ENCODE measurements around the gene BCL2L1.
A peak's percentile ranks its signal among the peaks of the same experiment; 100 is the strongest.
"Not testable (repeated sequence)": the region's sequence is repeated elsewhere in the genome, so short reads cannot be mapped to it uniquely, and the experiment has no call there.

BCL2L1 gene

DNA sequence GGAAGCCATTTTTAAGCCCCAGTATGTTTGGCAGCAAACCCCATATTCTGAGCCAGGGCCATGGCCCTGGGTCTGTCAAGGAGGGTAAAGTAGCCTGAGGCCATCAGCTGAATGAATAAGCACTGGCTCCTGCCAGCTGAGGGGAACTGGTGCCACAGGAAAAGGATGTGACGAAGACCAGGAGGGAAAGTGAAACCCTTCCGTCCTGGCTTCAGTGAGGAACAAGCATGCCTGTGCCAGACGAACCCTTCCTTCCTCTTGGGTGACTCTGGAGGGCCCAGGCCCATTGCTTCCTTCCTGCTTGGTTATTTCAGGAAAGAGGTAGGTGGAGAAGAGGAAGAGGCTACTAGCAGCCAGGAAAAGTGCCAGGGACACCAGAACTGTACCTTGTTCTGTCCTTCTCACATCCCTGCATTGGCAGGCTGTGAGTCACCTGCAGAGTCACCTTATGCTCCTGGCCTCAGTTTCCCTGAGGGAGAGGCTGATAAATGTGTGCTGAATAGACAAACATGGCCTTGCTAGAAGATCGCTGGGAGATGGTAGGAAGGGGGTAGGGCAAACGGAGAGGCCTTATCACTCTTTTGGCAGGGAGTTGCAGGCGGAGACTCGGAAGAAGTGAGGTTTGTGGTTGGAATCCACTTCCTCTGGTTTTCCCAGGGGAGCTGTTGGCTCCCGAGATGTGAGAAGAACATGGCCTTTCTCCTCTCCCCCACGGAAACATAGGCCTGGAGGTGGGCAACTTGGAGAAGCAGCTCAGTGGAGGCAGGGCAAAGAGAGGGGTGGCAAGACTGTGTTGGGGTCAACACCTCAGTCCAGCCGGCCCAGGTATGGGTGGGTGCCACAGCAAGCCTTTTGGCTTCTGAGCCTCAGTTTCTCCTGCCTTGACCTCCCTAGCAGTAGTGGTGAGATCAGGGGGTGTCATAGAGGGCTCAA is 47.5 kb downstream of the BCL2L1 start:
- DNase-seq (ENCODE audit: low read depth in 3 of 3): peak in 2 of 3 donors; percentile 46 to 55

DNA sequence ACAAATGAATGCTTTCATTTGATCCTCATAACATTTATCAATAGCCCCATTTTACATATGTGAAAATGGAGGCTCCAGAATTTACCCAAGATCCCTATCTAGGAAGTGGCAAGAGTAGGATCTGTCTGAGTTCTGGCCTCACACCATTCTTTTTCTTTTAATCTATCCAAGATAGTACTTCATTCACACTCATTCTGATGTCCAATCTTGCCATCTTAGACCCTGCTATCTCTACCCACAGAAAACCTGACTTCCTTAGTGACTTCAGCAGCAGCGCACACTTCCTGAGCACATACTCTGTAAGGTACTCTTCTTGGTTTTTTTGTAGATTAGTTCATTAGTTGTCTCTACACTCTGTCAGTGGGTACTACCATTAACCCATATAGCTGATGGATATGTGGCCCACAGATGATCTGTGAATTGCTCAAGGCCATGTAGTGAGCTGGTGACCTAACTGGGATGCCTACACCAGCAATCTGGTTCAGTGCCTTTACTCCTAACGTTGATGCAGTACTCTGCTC is 48.7 kb downstream of the BCL2L1 start:
- no peak for DNase-seq (ENCODE audit: low read depth in 3 of 3)

DNA sequence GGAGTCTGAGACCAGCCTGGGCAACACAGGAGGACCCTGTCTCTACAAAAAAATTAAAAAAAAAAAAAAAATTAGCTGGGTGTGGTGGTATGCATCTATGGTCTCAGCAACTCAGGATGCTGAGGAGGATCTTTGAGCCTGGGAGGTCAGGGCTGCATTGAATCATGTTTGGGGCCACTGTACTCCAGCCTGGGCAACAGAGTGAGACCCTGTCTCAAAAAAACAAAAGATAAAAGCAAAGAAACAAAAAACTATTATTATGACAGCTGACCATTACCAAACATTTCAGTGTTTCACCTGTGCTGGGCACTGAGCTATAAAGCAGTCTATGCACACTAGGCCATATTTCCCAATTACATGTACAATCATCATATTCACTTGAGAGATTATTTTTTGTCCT is 49.2 kb downstream of the BCL2L1 start:
- DNase-seq (ENCODE audit: low read depth in 3 of 3): no peak

DNA sequence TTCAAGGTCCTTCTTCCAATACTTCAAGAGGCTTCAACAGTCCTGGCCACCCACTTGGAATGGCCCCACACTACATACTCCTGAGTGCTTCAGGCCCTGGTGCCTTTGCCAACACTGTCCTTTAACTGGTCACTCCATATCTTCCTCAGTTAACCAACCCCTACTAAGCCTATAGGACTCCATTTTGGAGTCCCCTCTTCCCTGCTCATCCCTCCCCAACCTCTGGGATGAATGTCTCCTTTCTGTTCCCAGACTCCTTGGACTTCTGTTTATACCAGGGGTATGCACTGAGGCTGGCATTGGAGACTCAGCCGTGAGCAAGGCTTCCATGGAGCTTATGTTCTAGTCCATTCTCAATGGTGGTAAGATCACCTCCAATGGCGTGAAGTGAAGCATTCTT is 51.3 kb downstream of the BCL2L1 start:
- DNase-seq (ENCODE audit: low read depth in 3 of 3): no peak

DNA sequence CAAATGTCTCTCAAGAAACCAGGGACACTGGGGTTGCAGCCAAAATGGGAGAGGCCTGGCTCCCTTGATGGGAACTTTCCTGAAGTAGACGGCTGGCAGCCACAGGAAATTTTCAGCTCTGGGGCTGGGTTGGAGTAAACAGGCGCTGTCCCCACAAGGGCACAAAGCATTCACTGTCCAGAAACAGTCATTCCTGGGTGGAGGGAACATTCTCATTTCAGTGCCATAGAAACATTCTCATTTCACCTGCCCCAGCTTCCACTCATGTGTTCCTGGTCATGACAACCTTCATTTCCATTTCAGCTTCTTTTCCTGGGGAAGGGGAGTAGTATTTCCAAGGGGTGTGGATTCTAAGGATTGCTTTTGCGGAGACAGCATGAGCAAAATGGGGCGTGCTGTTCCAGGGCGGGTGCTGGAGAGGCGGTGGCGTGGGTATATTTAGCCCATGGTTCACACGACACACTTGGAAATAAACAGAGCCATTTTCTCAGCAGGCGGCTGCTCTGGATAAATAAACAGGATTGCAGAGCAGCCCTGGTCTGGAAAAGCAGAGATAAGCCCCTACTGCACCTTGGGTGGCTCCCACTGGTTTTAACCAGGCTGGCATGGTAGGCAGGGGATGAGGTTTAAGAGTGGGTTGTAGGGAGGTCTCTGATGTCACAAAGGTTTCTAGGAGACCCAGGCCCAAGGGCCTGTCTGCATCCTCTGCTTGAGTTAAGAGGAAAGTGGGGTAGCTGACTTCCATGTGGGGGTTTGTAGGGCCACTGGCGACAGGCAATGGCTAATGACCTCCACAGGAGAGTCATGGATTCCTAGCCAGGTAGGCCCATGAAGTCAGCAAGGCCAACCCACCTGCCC is 52.1 kb downstream of the BCL2L1 start:
- no peak for DNase-seq (ENCODE audit: low read depth in 3 of 3)

DNA sequence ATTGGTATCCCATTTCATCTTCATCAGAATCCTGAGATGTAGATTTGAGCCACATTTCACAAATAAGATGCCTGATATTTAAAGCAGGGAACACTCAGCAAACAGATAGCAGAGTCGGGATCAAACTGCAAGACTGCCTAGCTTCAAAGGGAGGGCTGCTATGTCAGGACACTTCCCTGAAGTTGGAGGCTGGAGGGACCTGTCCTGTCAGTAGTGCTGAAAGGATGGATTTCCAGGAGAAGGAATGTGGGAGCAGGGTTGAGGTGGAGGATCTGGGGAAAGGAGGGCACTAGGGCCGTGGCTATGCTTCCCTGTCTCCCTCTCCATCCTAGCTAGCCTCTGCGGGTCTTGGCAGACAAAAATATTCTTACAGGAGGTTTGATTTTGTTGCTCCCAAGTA is 52.8 kb downstream of the BCL2L1 start:
- DNase-seq (ENCODE audit: low read depth in 3 of 3): no peak

DNA sequence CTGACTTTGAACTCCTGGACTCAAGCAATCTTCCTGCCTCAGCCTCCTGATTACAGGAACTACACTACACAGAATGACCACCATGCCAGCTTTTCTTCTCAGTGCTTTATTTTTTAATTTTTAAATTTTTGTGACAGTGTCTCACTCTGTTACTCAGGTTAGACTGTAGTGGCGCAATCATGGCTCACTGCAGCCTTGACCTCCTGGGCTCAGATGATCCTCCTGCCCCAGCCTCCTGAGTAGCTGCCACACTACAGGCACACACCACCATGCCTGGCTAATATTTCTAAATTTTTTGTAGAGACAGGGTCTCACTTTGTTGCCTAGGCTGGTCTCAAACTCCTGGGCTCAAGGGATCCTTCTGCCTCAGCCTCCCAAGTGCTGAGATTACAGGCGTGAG is 53.7 kb downstream of the BCL2L1 start:
- DNase-seq (ENCODE audit: low read depth in 3 of 3): not testable (repeated sequence)

DNA sequence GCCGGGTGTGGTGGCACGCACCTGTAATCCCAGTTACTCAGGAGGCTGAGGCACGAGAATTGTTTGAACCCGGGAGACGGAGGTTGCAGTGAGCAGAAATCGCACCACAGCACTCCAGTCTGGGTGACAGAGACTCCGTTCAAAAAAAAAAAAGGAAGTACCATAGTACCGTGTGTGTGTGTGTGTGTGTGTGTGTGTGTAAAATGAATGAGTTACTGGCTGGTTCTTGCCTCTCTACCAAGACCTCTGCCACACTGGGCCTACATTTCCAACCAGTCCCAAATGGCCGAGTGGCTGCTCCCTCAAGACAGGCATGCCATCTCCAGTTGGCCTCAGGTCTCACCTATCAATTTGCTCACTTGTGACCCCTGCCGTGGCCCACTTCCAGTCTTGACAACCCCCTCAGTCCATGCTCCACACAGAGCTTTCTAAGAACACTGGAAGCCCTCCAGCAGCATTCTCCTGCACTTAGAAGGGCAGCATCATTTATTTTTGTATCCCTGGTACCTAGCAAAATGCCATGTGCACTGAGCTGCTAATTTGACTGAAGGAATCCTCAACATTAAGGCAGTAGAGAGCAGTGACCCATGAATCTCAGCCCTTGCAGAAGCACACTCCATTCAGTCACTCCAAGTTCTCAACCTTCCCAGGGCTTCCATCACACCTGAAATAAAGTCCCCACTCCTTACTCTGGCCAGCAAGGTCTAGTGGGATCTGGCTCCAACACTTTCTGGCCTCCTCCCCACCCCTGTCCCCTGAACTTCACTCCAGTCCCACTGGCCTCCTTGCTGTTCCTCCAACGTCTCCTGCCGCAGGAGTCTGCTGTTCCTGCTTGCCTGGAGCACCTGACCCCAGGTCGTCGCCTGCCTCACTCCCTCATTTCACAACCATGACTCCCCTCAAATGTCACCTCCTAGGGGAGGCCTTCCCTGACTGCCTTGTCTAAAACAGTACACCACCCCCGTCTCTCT is 55.1 kb downstream of the BCL2L1 start:
- no peak for DNase-seq (ENCODE audit: low read depth in 3 of 3)

DNA sequence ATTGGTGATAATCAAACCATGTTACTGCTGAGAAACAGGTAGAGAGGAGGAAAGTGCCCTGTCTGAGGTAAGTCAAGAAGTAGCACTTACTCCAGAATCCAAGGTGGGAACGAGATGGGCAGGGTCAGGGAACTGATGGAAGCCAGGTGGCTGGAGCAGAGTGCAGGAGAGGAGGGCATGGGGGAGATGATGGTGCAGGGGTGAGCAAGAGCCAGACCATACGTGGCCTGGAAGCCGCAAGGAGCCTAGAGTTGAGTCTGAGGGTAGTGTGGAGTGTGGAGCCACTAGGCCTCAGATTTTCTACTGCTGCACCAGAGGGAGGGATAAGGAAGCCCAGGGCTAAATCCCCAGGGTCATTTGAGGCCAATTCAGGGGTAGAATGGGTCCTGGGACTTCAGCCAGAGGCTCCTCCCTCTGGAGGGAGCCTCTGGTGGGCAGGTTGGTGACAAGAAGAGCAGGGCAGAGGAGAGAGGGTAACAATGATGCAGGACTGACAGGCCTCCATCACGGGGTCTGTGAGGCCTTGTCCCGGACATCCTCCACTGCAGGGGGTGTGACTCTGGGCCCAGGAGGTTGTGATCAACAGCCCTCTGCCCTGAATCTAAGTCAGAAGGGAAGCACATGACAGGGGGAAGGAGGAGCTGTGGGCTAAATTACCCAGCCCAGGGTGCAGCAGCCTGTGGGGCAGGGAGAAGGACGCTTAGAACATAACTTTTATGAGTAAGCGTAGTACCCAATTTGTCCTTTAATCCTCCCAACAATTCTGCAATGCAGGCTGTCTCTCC is 56.2 kb downstream of the BCL2L1 start:
- DNase-seq (ENCODE audit: low read depth in 3 of 3): no peak

DNA sequence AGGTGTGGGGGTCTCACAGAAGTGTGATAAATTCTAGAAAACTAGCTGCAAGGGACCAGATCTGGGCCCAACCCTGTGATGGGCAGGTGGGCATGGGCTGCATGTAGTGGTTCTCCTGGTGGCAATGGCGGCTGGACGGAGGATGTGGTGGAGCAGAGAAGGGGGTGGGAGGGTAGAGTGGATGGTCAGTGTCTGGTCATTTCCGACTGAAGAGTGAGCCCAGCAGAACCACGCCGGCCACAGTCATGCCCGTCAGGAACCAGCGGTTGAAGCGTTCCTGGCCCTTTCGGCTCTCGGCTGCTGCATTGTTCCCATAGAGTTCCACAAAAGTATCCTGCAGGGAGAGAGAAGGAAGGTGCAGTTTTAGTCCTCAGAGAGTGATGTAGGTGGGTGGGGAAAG is 56.9 kb downstream of the BCL2L1 start:
- no peak for DNase-seq (ENCODE audit: low read depth in 3 of 3)

DNA sequence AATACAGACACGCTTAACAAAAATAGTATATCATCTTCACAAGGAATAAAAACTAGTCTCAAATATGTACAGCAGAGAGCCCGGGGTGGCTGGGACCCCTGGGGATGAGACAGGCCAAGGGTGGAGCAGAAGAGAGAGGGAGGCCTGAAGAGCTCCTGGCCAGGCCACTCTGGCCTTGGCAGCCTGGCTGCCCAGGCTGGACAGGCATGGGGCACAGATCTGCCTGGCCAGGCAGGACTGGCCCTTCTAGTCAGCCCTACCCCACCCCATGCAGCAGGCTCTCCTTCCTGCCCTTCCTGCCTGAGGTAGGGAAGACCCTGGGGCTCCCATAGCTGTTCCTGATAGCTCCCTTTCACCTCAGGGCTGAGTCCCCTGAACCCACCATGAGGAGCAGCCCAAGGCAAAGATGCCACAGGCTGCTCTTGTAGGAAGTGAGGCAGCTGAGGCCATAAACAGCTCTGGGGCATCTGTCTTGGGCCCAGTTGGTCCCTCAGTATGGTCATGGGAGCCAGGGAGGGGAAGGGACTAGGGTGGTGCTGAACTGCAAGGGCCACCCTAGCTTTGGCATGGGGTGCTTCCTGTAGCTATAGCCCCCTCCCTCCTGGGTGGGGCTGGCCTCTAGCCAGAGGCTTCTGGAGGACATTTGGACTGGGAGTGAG is 57.8 kb downstream of the BCL2L1 start:
- no peak for DNase-seq (ENCODE audit: low read depth in 3 of 3)

DNA sequence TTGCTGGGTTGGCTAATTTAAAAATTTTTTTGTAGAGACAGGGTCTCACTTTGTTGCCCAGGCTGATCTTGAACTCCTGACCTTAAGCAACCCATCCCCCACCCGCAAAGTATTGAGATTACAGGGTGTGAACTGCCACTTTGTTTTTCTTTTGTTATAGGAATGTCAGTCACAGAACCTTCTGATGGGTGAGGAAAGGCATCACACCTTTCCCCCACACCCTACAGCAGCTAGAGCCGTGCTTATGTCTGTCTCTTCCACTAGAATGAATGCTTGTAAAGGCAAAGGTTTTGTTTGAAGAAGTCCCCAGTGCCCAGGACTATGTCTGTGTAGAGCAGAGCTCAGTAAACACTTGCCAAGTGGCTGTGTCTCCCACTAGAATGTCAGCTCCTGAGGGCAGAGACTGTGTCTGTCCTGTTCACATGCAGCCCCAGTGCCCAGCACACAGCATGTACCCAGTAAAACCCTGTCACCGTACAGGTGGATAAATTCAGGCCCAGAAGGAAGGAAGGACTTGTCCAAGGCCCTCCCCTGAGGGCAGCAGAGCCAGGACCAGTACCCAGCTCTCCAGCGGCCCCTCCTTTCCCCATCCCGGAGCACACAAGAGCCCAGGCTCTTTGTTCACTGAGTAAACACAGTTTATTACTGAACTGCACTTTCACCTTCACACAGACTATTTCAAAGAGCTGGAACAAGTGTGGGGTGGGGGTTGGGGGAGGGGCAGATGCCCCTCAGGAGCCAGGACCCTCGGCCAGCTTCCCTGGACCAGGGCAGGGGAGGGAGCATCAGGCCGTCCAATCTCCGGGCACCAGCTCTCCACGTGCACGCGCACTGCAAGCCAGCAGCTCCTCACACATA is 58.6 kb downstream of the BCL2L1 start:
- no peak for DNase-seq (ENCODE audit: low read depth in 3 of 3)

DNA sequence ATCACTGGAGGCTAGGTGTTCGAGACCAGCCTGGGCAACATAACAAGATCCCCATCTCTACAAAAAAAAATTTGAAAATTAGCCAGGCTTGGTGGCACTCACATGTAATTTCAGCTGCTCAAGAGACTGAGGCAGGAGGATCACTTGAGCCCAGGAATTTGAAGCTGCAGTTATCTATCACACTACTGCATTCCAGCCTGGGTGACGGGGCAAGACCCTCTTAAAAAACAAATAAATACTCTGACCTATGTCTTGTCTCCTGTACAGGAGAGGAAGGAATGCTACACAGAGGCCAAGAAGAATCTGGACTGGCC is 59.2 kb downstream of the BCL2L1 start:
- no peak for DNase-seq (ENCODE audit: low read depth in 3 of 3)

DNA sequence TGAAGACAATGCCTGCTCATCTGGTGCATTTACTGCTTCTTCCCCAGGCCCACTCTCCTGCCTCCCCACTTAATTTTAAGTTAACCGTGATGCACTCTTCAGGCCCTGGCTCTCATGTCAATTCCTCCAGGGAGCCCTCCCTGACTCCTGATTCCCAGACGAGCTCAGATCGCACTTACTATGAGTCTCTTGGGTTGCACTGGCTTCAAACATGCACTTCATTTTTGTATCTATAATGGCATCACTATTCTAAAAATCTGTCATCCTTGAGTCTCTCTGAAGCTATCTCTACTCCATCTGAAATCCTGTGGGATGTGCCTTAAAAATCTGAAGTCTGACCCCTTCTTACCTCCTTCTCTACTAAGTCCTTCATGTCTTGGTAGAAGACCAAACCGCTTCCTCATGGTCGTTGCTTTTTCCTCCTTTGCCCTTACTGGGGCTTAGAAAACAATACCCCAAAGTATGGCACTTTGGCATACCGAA is 60.3 kb downstream of the BCL2L1 start:
- DNase-seq (ENCODE audit: low read depth in 3 of 3): no peak

DNA sequence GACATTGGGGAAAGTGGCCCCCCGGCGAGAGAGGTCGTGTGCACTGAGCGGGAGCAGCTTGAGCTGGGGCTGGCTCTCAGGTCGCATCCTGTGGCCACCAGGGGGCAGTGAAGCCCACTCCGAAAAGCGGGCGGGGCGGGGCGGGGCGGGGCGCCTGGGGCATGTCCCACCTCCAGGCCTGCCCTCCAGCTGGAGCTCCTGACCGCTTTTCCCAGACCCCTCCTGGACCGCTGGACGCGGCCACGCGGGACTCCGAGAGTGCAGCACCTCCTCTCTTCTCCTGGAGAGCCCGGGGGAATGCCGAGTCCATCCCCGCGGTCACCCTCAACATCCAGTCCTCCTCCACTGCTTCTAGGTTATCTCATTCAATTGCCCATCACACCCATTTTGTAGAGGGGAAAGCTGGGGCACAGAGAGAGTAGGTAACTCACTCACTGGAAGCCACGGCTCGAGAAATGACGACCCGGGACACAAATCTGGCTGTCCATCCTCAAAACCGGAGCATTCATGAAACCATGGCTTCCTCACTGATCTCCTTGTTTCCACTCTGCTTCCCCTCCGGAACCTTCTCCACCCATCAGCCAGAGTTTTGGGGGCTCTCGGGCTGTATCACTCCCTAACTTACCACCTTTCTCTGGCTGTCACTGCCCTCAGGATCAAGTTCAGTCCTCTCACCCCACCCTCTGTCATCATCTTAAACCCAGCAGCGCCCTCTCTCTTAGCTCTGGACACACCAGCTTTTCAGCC is 60.9 kb downstream of the BCL2L1 start:
- peak; percentile 52 to 72 (median 53) for DNase-seq (ENCODE audit: low read depth in 3 of 3)

DNA sequence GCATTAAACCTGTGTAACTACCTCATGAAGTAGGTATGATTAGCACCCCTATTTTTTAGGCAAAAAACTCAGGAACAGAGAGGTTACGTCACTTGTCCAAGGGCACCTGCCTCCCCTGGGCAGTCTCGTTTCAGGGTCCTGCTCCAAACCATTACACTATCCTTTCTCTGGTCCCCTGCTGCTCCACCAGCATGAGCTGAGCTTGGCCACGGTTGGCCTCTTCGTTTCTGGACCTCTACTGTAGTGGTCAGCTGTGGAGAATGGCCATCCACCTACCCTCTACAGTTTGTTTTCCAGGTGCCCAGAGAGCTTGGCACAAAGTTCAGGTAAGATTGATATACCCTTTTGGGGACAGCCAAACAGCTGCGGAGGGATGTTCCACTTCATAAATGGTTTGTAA is 68.1 kb downstream of the BCL2L1 start:
- no peak for DNase-seq (ENCODE audit: low read depth in 3 of 3)

DNA sequence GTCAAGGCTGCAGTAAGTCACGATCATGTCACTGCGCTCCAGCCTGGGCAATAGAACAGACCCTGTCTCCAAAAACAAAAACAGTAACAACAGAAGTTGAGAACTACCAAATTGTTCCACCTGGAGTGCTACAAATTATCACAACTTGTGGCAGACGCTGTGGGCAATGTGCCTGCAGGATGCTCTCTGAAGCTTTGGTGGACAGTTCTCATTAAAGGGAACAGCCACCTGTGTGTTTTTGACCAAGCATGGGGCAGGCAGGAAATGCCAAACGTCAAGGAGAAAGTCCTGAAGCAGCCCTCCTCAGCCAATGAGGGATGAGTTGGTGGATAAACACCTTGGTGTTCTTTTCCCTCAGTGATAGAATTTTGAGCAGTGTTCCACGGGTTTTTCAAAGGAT is 69.1 kb downstream of the BCL2L1 start:
- no peak for DNase-seq (ENCODE audit: low read depth in 3 of 3)

DNA sequence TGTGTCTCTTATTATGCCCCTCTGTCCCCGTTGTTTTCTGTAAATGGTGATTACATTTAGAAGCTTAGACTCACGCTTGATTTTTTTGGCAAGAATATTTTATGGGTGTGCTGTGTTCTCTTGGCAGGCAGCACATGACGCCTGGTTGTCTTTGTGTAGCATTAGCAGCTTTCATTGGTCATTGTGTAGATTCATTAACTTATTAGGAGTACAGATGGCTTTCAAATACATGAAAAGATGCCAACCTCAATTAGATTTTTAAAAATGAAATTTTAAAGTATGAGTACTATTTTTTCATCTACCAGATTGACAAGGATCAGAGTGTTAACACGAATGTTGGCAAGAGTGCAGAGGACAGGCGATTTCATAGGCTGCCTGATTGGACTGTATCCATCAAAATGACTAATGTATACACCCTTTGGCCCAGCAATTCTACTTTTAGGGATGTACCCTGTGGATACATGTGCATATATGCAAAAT is 69.7 kb downstream of the BCL2L1 start:
- no peak for DNase-seq (ENCODE audit: low read depth in 3 of 3)

All from stimulated activated CD4-positive, alpha-beta T cell treated with anti-CD3 and anti-CD28 coated beads, TNF-alpha, amount 100 ng/mL, for 48 hours (primary cell).